ENCODE measurements around the gene FOXRED2.
"Not testable (repeated sequence)": the region's sequence is repeated elsewhere in the genome, so short reads cannot be mapped to it uniquely, and the experiment has no call there.

FOXRED2 gene

DNA sequence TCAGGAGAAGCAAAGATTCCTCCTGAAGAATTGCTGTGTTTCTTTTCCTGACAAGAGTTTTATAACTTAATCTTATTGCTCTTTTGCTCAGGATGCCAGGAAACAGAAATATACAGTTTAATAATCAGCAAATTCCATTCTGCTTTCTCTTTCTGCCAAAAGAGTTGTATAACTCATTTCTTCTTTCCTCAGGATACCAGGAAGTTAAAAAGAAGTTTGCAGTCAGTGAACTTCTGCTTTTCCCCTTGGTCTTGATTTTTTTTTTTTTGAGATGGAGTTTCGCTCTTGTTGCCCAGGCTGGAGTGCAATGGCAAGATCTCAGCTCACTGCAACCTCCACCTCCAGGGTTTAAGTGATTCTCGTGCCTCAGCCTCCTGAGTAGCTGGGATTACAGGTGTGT is 13.1 kb upstream of the FOXRED2 start:
- DNase-seq (ENCODE audit: low read depth in 3 of 3), result not testable (repeated sequence)

DNA sequence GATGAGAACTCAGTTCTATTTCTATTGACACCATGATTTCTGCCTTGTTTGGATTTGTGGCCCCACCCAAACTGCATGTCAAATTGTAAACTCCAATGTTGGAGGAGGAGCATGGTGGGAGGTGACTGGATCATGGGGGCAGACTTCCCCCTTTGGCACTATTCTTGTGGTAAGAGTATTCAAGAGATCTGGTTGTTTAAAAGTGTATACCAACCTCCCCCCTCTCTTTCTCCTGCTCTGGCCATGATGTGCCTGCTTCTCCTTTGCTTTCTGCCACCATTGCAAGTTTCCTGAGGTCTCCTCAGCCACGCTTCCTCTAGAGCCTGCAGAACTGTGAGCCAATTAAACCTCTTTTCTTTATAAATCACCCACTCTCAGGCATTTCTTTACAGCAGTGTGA is 7.9 kb upstream of the FOXRED2 start:
- no peak for DNase-seq (ENCODE audit: low read depth in 3 of 3)

- DNase-seq (ENCODE audit: low read depth in 3 of 3), result no peak
Measured at GRCh38 chr22:36512991-36513390, 6.2 kb upstream of the FOXRED2 start.

GRCh38 chr22:36512333-36512732 is 5.5 kb upstream of the FOXRED2 start:
- DNase-seq (ENCODE audit: low read depth in 3 of 3), result no peak

DNA sequence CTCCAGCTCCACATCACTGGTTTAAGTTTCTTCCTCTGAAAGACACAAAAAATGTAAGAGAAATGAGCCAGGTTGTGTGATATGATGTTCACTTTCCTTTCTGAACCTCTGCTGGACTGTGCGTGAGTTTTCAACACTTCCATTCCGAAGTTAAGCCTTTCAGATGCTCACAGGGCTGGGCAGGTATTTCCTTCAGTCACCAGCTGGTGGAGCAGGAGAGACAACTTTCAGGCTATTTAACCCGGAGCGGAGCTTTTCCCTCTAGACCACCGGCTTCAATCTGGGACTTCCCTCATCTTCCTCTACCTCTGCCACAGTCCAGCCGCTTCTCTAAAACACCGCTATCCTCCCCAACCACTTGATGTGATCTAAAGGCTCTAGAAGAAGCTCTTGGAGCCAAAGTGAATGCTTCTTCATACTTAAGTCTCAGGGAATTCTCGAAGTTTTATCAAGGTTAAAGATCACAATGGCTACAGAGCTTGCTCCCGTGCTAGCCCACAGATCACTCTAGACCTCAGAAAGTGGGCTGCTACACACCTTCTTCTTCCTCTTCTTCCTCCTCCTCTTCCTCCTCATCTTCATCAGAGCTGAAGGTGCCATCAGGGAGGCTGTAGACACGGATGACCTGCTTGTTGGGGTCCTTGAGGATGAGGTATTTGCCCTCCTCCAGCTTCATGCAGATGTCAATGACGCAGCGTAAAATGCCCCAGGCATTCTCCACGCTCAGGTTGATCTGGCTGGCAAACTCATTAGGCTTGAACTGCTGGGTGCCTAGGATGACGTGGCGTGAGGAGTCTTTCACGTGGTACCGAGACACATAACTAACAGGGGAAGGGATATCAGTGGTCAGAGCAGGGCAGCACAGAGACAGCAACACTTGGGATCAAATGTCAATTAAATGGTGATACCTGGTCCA is 4.4 kb upstream of the FOXRED2 start:
- DNase-seq (ENCODE audit: low read depth in 3 of 3), result no peak

- DNase-seq (ENCODE audit: low read depth in 3 of 3), result no peak
Measured at GRCh38 chr22:36510384-36510783, 3.5 kb upstream of the FOXRED2 start.

DNA sequence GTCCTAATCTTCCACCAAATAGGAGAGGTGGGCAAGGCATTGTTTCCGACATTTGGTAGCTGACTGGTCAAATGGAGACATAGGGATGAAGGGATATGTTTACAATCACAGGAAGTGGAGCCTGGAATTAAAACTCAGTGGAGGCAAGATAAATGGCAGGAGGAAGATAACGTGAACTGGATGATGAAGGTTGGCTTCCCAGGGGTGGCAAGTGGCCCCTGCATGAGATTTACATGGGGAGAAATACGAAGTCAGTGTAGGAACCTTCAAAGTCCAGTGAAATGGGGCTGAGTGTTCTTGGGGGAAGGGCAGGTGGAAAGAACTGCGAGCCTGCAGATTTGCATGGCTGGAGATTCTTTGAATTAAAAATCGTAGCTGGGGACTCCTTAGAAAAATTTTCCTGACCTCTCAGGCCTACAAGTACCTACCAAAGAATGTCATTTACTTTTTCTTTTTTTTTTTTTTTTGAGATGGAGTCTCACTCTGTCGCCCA is 724 bp upstream of the FOXRED2 start:
- DNase-seq (ENCODE audit: low read depth in 3 of 3), result no peak

- no peak for DNase-seq (ENCODE audit: low read depth in 3 of 3)
Measured at GRCh38 chr22:36505998-36506635, 723 bp downstream of the FOXRED2 start.

DNA sequence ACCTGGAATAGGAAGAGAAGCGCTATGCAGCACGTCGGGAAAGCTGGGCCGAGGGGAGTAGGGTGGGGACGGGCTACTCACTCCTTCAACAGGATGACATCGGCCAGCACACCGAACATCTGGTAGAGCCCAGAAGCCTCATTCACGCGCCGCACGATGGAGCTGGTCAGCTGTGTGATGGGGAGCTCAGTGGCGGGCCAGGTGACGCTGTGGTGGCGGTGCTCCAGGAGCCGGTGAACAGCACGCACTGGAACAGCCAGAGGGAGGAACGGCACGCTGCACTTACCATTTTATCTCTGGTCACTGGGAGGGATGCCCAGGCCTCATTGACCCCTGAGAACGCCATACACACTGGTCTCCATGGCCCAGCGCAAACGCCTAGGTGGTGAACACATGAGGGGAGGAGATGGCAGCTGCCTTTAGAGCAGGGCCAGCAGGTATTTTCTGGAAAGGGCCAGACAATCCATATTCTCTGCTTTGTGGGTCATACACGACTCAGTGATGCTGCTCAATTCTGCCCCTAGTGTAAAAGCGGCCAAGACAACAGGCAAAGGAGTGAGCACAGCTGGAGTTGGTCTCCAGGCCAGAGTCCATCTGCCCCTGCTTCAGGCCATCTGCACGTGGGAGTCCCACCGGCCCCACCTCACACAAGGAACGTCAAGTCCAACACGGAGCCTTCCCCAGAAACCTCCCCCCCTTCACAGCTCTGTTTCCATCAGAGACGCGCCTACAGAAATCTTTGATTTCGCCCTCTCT is 8.8 kb downstream of the FOXRED2 start:
- DNase-seq (ENCODE audit: low read depth in 3 of 3), result no peak

GRCh38 chr22:36493690-36494110 is 13.1 kb downstream of the FOXRED2 start:
- DNase-seq (ENCODE audit: low read depth in 3 of 3), result no peak

DNA sequence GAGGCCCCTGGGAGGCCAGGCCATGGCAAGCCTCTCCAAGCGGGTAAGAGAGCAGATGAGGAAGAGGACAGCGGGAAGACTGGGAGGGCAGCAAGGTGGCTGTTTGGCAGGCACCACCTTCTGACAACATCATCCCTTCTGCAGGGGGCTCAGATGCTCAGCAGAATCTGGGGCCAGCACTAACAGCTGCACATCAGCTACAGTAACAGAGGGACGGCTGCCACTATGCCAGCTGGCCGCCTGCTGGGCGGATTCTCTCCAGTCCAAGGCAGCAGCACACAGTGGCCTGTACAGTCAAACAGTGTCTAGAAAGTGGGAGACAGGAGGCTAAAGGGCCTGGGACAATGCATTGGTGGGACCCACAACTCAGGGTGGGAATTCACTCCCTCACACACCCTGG is 14.7 kb downstream of the FOXRED2 start:
- DNase-seq (ENCODE audit: low read depth in 3 of 3), result no peak

- DNase-seq (ENCODE audit: low read depth in 3 of 3), result no peak
Measured at GRCh38 chr22:36491155-36491554, 15.7 kb downstream of the FOXRED2 start.

GRCh38 chr22:36486619-36487384 is 20.0 kb downstream of the FOXRED2 start:
- peak in 2 of 3 experiments; percentile 41 to 56 for DNase-seq (ENCODE audit: low read depth in 3 of 3)

- DNase-seq (ENCODE audit: low read depth in 3 of 3), result peak; percentile 92 to 93 (median 93)
Measured at GRCh38 chr22:36481393-36482168, 25.3 kb downstream of the FOXRED2 start, which contains the start of gene TXN2. TSS of gene TXN2 (minus strand) at chr22:36481640. CDS start at chr22:36480837, 803 bp downstream.

DNA sequence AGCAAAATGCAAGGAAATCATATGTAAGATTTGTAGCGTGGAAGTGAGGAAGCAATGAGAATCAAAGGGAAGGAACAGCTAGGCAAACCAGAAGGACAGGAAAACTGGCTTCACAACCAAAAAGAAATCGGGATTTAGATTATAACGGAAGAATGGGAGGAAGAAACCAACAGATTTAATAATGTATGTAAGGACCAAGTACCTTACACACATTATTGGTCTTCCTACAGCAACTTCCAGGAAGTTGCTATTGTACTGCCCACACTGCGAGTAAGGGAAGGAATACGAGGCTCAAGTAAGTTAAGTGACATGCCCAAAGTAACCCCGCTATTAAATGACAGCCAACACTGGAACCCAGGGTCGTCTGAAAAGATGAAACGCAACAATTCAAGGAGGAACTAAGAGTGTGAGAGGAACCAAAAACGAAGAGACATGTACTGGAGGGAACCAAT is 25.9 kb downstream of the FOXRED2 start:
- DNase-seq (ENCODE audit: low read depth in 3 of 3), result no peak

GRCh38 chr22:36478966-36479365 is 27.9 kb downstream of the FOXRED2 start:
- DNase-seq (ENCODE audit: low read depth in 3 of 3), result no peak

GRCh38 chr22:36475341-36475740 is 31.5 kb downstream of the FOXRED2 start:
- DNase-seq (ENCODE audit: low read depth in 3 of 3), result no peak

- DNase-seq (ENCODE audit: low read depth in 3 of 3), result no peak
Measured at GRCh38 chr22:36472689-36473088, 34.2 kb downstream of the FOXRED2 start.

GRCh38 chr22:36471341-36471821 is 35.5 kb downstream of the FOXRED2 start:
- DNase-seq (ENCODE audit: low read depth in 3 of 3), result no peak

DNA sequence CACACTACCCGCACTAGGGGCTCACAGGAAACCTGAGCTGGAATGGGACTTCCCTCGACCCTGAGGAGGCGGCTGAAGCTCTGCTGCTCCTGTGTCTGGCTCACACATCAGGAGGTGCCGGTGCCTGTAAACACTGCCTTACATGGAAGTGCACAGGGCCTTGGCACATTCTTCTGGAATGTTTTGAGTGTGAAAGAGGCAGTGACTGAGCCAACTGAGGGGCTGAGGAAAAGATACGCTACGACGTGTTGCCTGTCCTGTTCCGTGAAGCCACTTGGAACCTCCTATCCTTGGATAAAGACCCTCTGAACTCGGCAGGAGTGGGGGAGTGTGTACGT is 35.9 kb downstream of the FOXRED2 start:
- DNase-seq (ENCODE audit: low read depth in 3 of 3), result no peak

All from stimulated activated CD4-positive, alpha-beta T cell treated with anti-CD3 and anti-CD28 coated beads, TNF-alpha, amount 100 ng/mL, for 4 hours (primary cell).